Transverse colon (tissue), 4 donors: ENCODE results near the gene RAB25. TPM values are rescaled to one million over a fixed set of nuclear protein-coding genes. Genes with fewer than 3 reads are reported as not detected.

Experiments used
- DNase-seq: peaks from one replicate; pipeline ENCODE4 v3.0.0-alpha.2; 2019
- H3K27ac ChIP-seq, 4 donors: fragments of 200-600 bp; sonication (generic); 2 replicates each; pipeline ENCODE4 v1.5.1; 2016 to 2018; ENCODE audit warnings: inconsistent platforms in 4 of 4
- H3K27me3 ChIP-seq: fragments of 200-600 bp; sonication (generic); 2 replicates; pipeline ENCODE4 v1.5.1; 2017; ENCODE audit warnings: inconsistent platforms
- H3K36me3 ChIP-seq, 4 donors: fragments of 200-600 bp; sonication (generic); 2 replicates each; pipeline ENCODE4 v1.5.1; 2017 to 2019; ENCODE audit warnings: inconsistent platforms in 4 of 4
- H3K4me1 ChIP-seq, 4 donors: fragments of 200-600 bp; sonication (generic); 2 replicates each; pipeline ENCODE4 v1.5.1; 2017 to 2020; ENCODE audit warnings: inconsistent platforms in 4 of 4
- H3K4me3 ChIP-seq, 4 donors: fragments of 200-600 bp; sonication (generic); 1 replicate in 1 of 4; 2 replicates in 3 of 4; pipeline versions ENCODE4 v1.5.1 to v1.6.1; 2017 to 2019; ENCODE audit warnings: inconsistent platforms in 4 of 4
- H3K9me3 ChIP-seq, 2 donors: fragments of 200-600 bp; sonication (generic); 2 replicates each; pipeline ENCODE4 v1.5.1; 2017 to 2019; ENCODE audit warnings: inconsistent platforms in 2 of 2
- EP300 ChIP-seq: sonication (generic); formaldehyde crosslinking; IDR thresholded peaks from one replicate; pipeline ENCODE4 v1.6.1; 2017; ENCODE audit warnings: antibody characterized with exemption, low read depth
- POLR2A ChIP-seq: fragments of 450-650 bp; IDR thresholded peaks from one replicate; pipeline ENCODE4 v1.6.1; 2016; ENCODE audit warnings: antibody characterized with exemption, mild to moderate bottlenecking, moderate library complexity
- POLR2AphosphoS5 ChIP-seq, 3 donors: sonication (generic); formaldehyde crosslinking; IDR thresholded peaks; one replicate each; pipeline ENCODE4 v1.6.1; 2016; ENCODE audit warnings: antibody characterized with exemption in 3 of 3
- WGBS, 2 donors: methylation state at CpG; one replicate each; pipeline ENCODE4 v1.1.5; 2018; ENCODE audit warnings: low coverage in 1 of 2; 5-methylcytosine and 5-hydroxymethylcytosine counted together
- in situ Hi-C, 4 donors: fragments of 200-750 bp; cut with MboI; loops; one replicate each; pipeline versions ENCODE4 v1.15.0 to v1.15.1; 2017; ENCODE audit warnings: low sequenced_read_pairs in 3 of 4, low pct_ligation_motif_present in 1 of 4, low pct_unique_long_range_greater_than_20kb in 1 of 4
- intact Hi-C: fragments of 100-400 bp; cut with DNase I; formaldehyde crosslinking; loops from one replicate; pipeline ENCODE4 v1.15.1; 2023; ENCODE audit warnings: low total_unique reads
- total RNA-seq, 4 donors: library from RNA; depleted of rRNA; stranded (reverse); fragments of >200 nt; gene quantifications; one replicate each; pipeline ENCODE4 v1.1.0, GENCODE V29; 2016
- TF ChIP-seq, protein P1 (sequence below), 5 experiments: fragments of 200-600 bp in 3 of 5; fragments of 450-650 bp in 2 of 5; sonication (generic) in 3 of 5; IDR thresholded peaks; 1 replicate in 2 of 5; 2 replicates in 3 of 5; pipeline ENCODE4 v1.5.1; 2016 to 2017; ENCODE audit warnings: antibody characterized with exemption in 5 of 5, inconsistent platforms in 3 of 5, mild to moderate bottlenecking in 2 of 5, moderate library complexity in 1 of 5

RAB25 gene
- total RNA-seq, 4 donors from 2014 or later: 140 to 213 (median 174) TPM

DNA sequence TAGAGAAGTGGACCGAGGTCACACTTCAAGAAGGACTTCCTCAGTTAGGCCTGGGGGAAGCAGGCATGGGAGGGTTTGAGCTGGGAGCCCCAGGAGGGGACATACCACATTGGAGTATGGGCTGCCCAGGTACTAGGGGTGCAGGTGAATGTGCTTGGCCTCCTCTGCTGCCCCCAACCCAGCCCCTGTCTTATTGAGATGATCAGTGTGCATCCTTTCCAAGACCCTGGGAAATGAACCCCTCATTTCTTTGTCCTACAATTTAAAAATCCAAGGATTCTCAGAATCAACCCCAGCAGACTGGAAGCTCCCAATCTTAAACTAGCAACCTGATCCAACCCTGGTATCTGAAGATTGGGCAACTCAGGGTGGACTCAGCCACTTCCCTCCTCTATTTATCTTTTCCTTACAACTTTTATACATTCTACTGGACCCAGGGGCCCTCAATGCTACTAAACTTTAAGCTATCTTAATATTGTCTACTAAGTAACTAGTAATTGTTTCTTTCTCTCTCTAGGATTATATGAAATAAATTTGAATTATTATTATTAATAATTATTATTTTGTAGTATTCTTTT is 12.2 kb downstream of the RAB25 start:
- no peak overlapping the region for H3K27ac ChIP-seq
- no peaks in the 10 kb centered on the region for H3K27me3 ChIP-seq
- H3K9me3 ChIP-seq: no peaks in the 10 kb centered on the region
- no peak overlapping the region for H3K4me3 ChIP-seq
- TF ChIP-seq EP300 (no peak), POLR2AphosphoS5 (IDR thresholded peaks at IDR 0.05) (no peak), POLR2A (no peak)
- TF ChIP-seq, protein P1, sequence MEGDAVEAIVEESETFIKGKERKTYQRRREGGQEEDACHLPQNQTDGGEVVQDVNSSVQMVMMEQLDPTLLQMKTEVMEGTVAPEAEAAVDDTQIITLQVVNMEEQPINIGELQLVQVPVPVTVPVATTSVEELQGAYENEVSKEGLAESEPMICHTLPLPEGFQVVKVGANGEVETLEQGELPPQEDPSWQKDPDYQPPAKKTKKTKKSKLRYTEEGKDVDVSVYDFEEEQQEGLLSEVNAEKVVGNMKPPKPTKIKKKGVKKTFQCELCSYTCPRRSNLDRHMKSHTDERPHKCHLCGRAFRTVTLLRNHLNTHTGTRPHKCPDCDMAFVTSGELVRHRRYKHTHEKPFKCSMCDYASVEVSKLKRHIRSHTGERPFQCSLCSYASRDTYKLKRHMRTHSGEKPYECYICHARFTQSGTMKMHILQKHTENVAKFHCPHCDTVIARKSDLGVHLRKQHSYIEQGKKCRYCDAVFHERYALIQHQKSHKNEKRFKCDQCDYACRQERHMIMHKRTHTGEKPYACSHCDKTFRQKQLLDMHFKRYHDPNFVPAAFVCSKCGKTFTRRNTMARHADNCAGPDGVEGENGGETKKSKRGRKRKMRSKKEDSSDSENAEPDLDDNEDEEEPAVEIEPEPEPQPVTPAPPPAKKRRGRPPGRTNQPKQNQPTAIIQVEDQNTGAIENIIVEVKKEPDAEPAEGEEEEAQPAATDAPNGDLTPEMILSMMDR (IDR thresholded peaks at IDR 0.05): no peak
- peaks cover 0 to 8% (median 0%) of the 10 kb centered on the region in 4 donors for H3K36me3 ChIP-seq
- no peak for DNase-seq
- intact Hi-C loops: no loop called here
- WGBS, 2 donors: 25% methylated on average over 1 of the region's 1 CpG; no CpG with 5 or more reads in 1 of the 2 donors
- in situ Hi-C loops: no loop called here
- H3K4me1 ChIP-seq: peaks cover 0 to 6% (median 0%) of the 10 kb centered on the region in 4 donors

DNA sequence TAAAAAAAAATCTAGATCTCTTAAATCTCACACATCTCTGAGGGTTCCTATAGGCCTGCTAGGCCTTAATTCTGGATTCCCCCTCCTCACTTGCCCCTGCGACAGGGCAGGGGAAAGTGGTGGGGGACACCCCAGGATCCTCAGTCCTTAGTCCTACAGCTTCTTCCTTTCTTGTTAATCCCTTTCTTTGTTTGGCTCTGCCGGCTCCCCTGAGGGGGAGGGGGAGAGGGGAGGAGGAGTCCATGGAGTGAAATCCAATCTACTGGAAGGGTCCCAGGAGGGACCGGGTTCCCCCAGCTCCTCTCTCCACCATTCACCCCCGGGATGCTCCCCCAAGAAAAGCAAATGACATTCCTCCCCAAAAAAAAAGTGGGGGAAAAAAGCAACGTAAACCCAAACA is 12.8 kb downstream of the RAB25 start:
- Histone ChIP-seq H3K27me3 (no peaks in the 10 kb centered on the region), H3K27ac (no peak overlapping the region), H3K4me1 (peaks cover 0 to 6% (median 0%) of the 10 kb centered on the region in 4 donors), H3K9me3 (no peaks in the 10 kb centered on the region), H3K4me3 (no peak overlapping the region), H3K36me3 (peaks cover 0 to 8% (median 0%) of the 10 kb centered on the region in 4 donors)
- 69 to 80% methylated on average over 5 of the region's 5 CpGs for WGBS, 2 donors
- intact Hi-C loops (no loop called here), in situ Hi-C loops (no loop called here)
- no peak for TF ChIP-seq EP300
- TF ChIP-seq, protein P1 (IDR thresholded peaks at IDR 0.05): no peak
- TF ChIP-seq POLR2A: no peak
- TF ChIP-seq POLR2AphosphoS5 (IDR thresholded peaks at IDR 0.05): no peak
- no peak for DNase-seq

DNA sequence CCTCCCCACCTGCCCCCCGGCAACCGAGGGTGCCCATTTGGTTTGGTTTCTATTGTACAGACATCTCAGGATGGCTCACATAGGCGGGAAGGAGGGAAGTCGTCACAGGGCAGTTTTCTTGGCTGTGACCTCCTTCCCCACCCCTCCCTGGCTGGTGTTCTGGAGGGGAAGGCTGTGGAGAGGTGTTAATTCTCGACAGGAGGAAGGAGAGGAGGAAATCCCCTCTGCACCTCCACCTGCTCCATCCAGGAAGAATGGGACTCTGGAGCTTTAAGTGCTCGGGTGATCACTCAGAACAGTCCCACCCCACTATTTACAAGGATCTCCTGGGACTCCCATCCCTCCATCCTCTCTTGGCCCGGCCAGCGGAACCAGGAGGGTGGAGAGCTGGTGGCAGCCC is 13.7 kb downstream of the RAB25 start:
- intact Hi-C loops: no loop called here
- TF ChIP-seq POLR2A: no peak
- TF ChIP-seq EP300: no peak
- TF ChIP-seq, protein P1 (IDR thresholded peaks at IDR 0.05): no peak
- no peak for TF ChIP-seq POLR2AphosphoS5 (IDR thresholded peaks at IDR 0.05)
- Histone ChIP-seq H3K4me3 (no peak overlapping the region), H3K4me1 (peaks cover 0 to 6% (median 0%) of the 10 kb centered on the region in 4 donors), H3K27me3 (no peaks in the 10 kb centered on the region), H3K9me3 (no peaks in the 10 kb centered on the region), H3K36me3 (peaks cover 0 to 4% (median 0%) of the 10 kb centered on the region in 4 donors), H3K27ac (no peak overlapping the region)
- DNase-seq: no peak
- WGBS, 2 donors: 59 to 90% methylated on average over 2 to 8 of the region's 8 CpGs
- in situ Hi-C loops: loop anchor here in 1 of 4 donors (25.0 kb wide), 1 partner anchor 138 kb away; the partner anchor contains the start of gene PMF1

DNA sequence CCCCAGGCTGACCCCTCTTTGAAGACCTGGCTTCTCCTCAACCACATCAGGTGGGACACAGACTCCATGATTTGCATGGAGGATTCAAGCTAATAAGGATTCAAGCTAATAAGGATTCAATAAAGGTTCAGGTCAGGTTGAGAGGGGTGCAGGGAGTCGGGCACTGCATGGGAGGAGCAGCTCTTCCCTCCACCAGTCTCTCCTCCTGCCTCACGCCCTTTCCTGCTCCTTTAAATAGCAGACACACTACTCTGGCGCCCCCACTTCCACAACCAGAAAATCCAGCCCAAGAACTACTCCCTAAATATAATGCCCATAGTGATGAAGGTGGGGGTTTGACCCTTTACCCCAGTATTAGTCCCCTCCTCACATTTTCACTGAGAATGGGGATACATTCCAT is 14.2 kb downstream of the RAB25 start:
- H3K27me3 ChIP-seq: no peaks in the 10 kb centered on the region
- H3K4me1 ChIP-seq: peaks cover 0 to 6% (median 0%) of the 10 kb centered on the region in 4 donors
- DNase-seq: no peak
- intact Hi-C loops (no loop called here), in situ Hi-C loops (loop anchor here in 1 of 4 donors (25.0 kb wide), 1 partner anchor 137 kb away; the partner anchor contains the start of gene PMF1)
- H3K27ac ChIP-seq: no peak overlapping the region
- H3K4me3 ChIP-seq: no peak overlapping the region
- 72% methylated on average over 3 of the region's 3 CpGs; no CpG with 5 or more reads in 1 of the 2 donors for WGBS, 2 donors
- H3K36me3 ChIP-seq: no peaks in the 10 kb centered on the region
- H3K9me3 ChIP-seq: no peaks in the 10 kb centered on the region
- no peak for TF ChIP-seq POLR2A
- no peak for TF ChIP-seq EP300
- TF ChIP-seq POLR2AphosphoS5 (IDR thresholded peaks at IDR 0.05): no peak
- TF ChIP-seq, protein P1 (IDR thresholded peaks at IDR 0.05): no peak
